Testis (tissue), 2 donors: ENCODE measurements around the gene CYP2C9.

Source experiments
- CTCF ChIP-seq, 3 experiments: fragments of 450-650 bp in 2 of 3; fragments of 200-600 bp in 1 of 3; sonication (generic) in 1 of 3; IDR thresholded peaks; one replicate each; pipeline ENCODE4 v1.5.1; 2016 to 2019; ENCODE audit warnings: antibody characterized with exemption in 3 of 3, mild to moderate bottlenecking in 2 of 3, moderate library complexity in 1 of 3
- POLR2A ChIP-seq: fragments of 450-650 bp; IDR thresholded peaks from one replicate; pipeline ENCODE4 v1.6.1; 2017; ENCODE audit warnings: antibody characterized with exemption, mild to moderate bottlenecking, moderate library complexity

GRCh38 chr10:95039281-95039680 lies 100.8 kb downstream of the CYP2C9 start:
- TF ChIP-seq CTCF (IDR thresholded peaks at IDR 0.05) (no peak), POLR2A (no peak)
